Natural killer cell (primary cell): ENCODE data around the gene BICD1. TPM values are rescaled to one million over a fixed set of nuclear protein-coding genes. Genes with fewer than 3 reads are reported as not detected.

Experiments used
- ATAC-seq, 3 donors: fragments of 150-1000 bp in 2 of 3; fragments of 200-7000 bp in 1 of 3; cut with Tn5 transposase; 1 replicate in 1 of 3; 2 replicates in 2 of 3; pipeline ENCODE4 v1.10.0; 2021; ENCODE audit warnings: mild to moderate bottlenecking in 2 of 3, moderate library complexity in 2 of 3
- DNase-seq, 2 donors: peaks; one replicate each; pipeline versions ENCODE4 v3.0.0 to v3.0.0-alpha.2; 2013 to 2021; ENCODE audit warnings: mixed read lengths in 1 of 2
- H3K27ac ChIP-seq: one replicate; pipeline ENCODE4 v1.5.1; 2013; ENCODE audit warnings: mild to moderate bottlenecking, low read length
- H3K27me3 ChIP-seq: one replicate; pipeline ENCODE4 v1.6.1; 2013; ENCODE audit warnings: low read length; ENCODE audit not compliant: control insufficient read depth, insufficient read depth
- H3K36me3 ChIP-seq: one replicate; pipeline ENCODE4 v1.6.1; 2013; ENCODE audit warnings: low read length; ENCODE audit not compliant: control insufficient read depth, insufficient read depth
- H3K4me1 ChIP-seq: one replicate; pipeline ENCODE4 v1.6.1; 2013; ENCODE audit warnings: low read length; ENCODE audit not compliant: control insufficient read depth, insufficient read depth
- H3K4me3 ChIP-seq: one replicate; pipeline ENCODE4 v1.5.1; 2013; ENCODE audit warnings: low read length
- H3K9me3 ChIP-seq: one replicate; pipeline ENCODE4 v1.6.1; 2013; ENCODE audit warnings: low read length; ENCODE audit not compliant: control insufficient read depth, insufficient read depth
- H3K27ac Mint-ChIP-seq, 2 donors: one replicate each; pipeline ENCODE4 v1.8.0; 2022; ENCODE audit warnings: mild to moderate bottlenecking in 2 of 2, mixed read lengths in 2 of 2, moderate library complexity in 1 of 2
- H3K27me3 Mint-ChIP-seq, 2 donors: one replicate each; pipeline ENCODE4 v1.8.0; 2022; ENCODE audit warnings: low read depth in 2 of 2, mixed read lengths in 2 of 2
- H3K36me3 Mint-ChIP-seq: one replicate; pipeline ENCODE4 v1.8.0; 2022; ENCODE audit warnings: mixed read lengths
- H3K4me1 Mint-ChIP-seq, 2 donors: one replicate each; pipeline ENCODE4 v1.8.0; 2022; ENCODE audit warnings: mixed read lengths in 2 of 2
- H3K4me3 Mint-ChIP-seq: one replicate; pipeline ENCODE4 v1.8.0; 2022; ENCODE audit warnings: mild to moderate bottlenecking, moderate library complexity, mixed read lengths
- H3K9me3 Mint-ChIP-seq, 2 donors: one replicate each; pipeline ENCODE4 v1.8.0; 2022; ENCODE audit warnings: mixed read lengths in 2 of 2
- CTCF ChIP-seq: fragments of 200-600 bp; IDR thresholded peaks from one replicate; pipeline ENCODE4 v1.8.0; 2022; ENCODE audit warnings: antibody characterized with exemption
- WGBS: methylation state at CpG from one replicate; pipeline ENCODE4 v1.1.7; 2013; ENCODE audit warnings: missing lambda C conversion rate; ENCODE audit not compliant: insufficient coverage; 5-methylcytosine and 5-hydroxymethylcytosine counted together
- intact Hi-C: fragments of 100-400 bp; cut with micrococcal nuclease; formaldehyde crosslinking; loops from one replicate; pipeline ENCODE4 v1.14.2; 2022
- total RNA-seq, 4 donors: library from RNA; stranded (reverse); fragments of 120-200 nt in 1 of 4; gene quantifications; one replicate each; pipeline versions ENCODE4 v1.2.3 to v1.2.4, GENCODE V29; 2013 to 2022

BICD1 gene
- total RNA-seq, 3 donors from 2014 or later (not counting 1 experiment from before 2014, with no cell fraction given): 10.0 to 16.0 (median 15.5) TPM

GRCh38 chr12:32201096-32201495 lies 94.4 kb downstream of the BICD1 start:
- Histone ChIP-seq H3K27me3 (no peaks in the 10 kb centered on the region), H3K4me3 (no peak overlapping the region), H3K9me3 (no peaks in the 10 kb centered on the region), H3K36me3 (no peaks in the 10 kb centered on the region), H3K4me1 (no peaks in the 10 kb centered on the region), H3K27ac (no peak overlapping the region)
- Mint-ChIP-seq H3K9me3 (no peaks in the 10 kb centered on the region), H3K4me3 (no peak overlapping the region), H3K27ac (no peak overlapping the region), H3K27me3 (no peaks in the 10 kb centered on the region), H3K36me3 (peaks cover 2% of the 10 kb centered on the region), H3K4me1 (peaks cover 0 to 5% of the 10 kb centered on the region in 2 donors)
- WGBS: 100% methylated on average over 1 of the region's 2 CpGs
- intact Hi-C loops: no loop called here
- no peak for TF ChIP-seq CTCF
- no peak for ATAC-seq
- DNase-seq: no peak

GRCh38 chr12:32201976-32202375 lies 95.3 kb downstream of the BICD1 start:
- WGBS: 81% methylated on average over 1 of the region's 1 CpG
- Mint-ChIP-seq H3K27me3 (no peaks in the 10 kb centered on the region), H3K4me1 (peaks cover 0 to 5% of the 10 kb centered on the region in 2 donors), H3K9me3 (no peaks in the 10 kb centered on the region), H3K36me3 (no peaks in the 10 kb centered on the region), H3K4me3 (no peak overlapping the region), H3K27ac (no peak overlapping the region)
- no peak for ATAC-seq
- H3K27me3 ChIP-seq: no peaks in the 10 kb centered on the region
- H3K36me3 ChIP-seq: no peaks in the 10 kb centered on the region
- no peak for TF ChIP-seq CTCF
- H3K4me3 ChIP-seq: no peak overlapping the region
- no peak overlapping the region for H3K27ac ChIP-seq
- intact Hi-C loops: no loop called here
- no peaks in the 10 kb centered on the region for H3K9me3 ChIP-seq
- DNase-seq: no peak
- H3K4me1 ChIP-seq: no peaks in the 10 kb centered on the region

GRCh38 chr12:32205731-32206130 lies 99.1 kb downstream of the BICD1 start:
- Histone ChIP-seq H3K4me1 (no peaks in the 10 kb centered on the region), H3K4me3 (no peak overlapping the region), H3K27me3 (no peaks in the 10 kb centered on the region), H3K27ac (no peak overlapping the region), H3K36me3 (no peaks in the 10 kb centered on the region), H3K9me3 (no peaks in the 10 kb centered on the region)
- no peaks in the 10 kb centered on the region for H3K36me3 Mint-ChIP-seq
- ATAC-seq (no peak), DNase-seq (no peak)
- intact Hi-C loops: no loop called here
- no peak for TF ChIP-seq CTCF
- H3K4me1 Mint-ChIP-seq: no peaks in the 10 kb centered on the region
- 100% methylated on average over 2 of the region's 3 CpGs for WGBS
- H3K27me3 Mint-ChIP-seq: no peaks in the 10 kb centered on the region
- H3K27ac Mint-ChIP-seq: no peak overlapping the region
- H3K9me3 Mint-ChIP-seq: no peaks in the 10 kb centered on the region
- H3K4me3 Mint-ChIP-seq: no peak overlapping the region

DNA sequence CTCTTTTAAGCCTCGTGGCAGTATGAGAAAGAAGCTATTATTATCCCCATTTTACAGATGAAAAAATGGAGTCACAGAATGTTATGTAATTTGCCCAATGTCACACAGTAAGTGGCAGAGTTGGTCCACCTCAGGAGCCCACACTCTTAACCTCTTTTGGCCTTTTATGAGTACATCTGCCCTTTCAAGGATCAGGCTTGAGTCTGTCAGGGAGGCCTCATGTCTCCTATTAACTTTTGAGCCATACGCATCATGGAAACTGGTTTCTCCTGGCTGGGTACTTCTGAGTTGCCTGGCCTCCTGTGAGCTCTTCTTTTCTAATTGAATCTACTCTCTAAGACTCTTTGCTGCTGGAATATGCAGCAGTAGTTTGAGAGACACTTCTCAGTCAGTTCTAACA lies 101.7 kb downstream of the BICD1 start:
- Histone ChIP-seq H3K4me3 (no peak overlapping the region), H3K27ac (no peak overlapping the region), H3K36me3 (no peaks in the 10 kb centered on the region), H3K9me3 (no peaks in the 10 kb centered on the region), H3K4me1 (no peaks in the 10 kb centered on the region), H3K27me3 (no peaks in the 10 kb centered on the region)
- H3K4me3 Mint-ChIP-seq: no peak overlapping the region
- intact Hi-C loops: no loop called here
- TF ChIP-seq CTCF: no peak
- no peaks in the 10 kb centered on the region for H3K36me3 Mint-ChIP-seq
- 88% methylated on average over 1 of the region's 2 CpGs for WGBS
- H3K4me1 Mint-ChIP-seq: no peaks in the 10 kb centered on the region
- DNase-seq (no peak), ATAC-seq (no peak)
- no peaks in the 10 kb centered on the region for H3K9me3 Mint-ChIP-seq
- H3K27ac Mint-ChIP-seq: no peak overlapping the region
- H3K27me3 Mint-ChIP-seq: no peaks in the 10 kb centered on the region
